Breast epithelium (tissue), 3 donors: ENCODE measurements around the gene CDX1.

Experiments used
- CTCF ChIP-seq, 3 donors: fragments of 450-650 bp; IDR thresholded peaks; one replicate each; pipeline ENCODE4 v1.5.1; 2016 to 2017; ENCODE audit warnings: antibody characterized with exemption in 3 of 3, mild to moderate bottlenecking in 3 of 3, moderate library complexity in 3 of 3
- POLR2AphosphoS5 ChIP-seq, 3 donors: sonication (generic); formaldehyde crosslinking; IDR thresholded peaks; one replicate each; pipeline ENCODE4 v1.6.1; 2017; ENCODE audit warnings: antibody characterized with exemption in 3 of 3

- TF ChIP-seq CTCF (IDR thresholded peaks at IDR 0.05) (no peak), POLR2AphosphoS5 (IDR thresholded peaks at IDR 0.05) (no peak)
These were observed 6.6 kb downstream of the CDX1 start for GRCh38 chr5:150173161-150173560.
